ENCODE results near the gene CROCC. TPM values are rescaled to one million over a fixed set of nuclear protein-coding genes. Genes with fewer than 3 reads are reported as not detected.
A peak's percentile ranks its signal among the peaks of the same experiment; 100 is the strongest.

The CROCC gene
- polyA plus RNA-seq, 1 donor (not counting 4 experiments of a cell fraction or from before 2014, with no cell fraction given) = 8.2 TPM

DNA sequence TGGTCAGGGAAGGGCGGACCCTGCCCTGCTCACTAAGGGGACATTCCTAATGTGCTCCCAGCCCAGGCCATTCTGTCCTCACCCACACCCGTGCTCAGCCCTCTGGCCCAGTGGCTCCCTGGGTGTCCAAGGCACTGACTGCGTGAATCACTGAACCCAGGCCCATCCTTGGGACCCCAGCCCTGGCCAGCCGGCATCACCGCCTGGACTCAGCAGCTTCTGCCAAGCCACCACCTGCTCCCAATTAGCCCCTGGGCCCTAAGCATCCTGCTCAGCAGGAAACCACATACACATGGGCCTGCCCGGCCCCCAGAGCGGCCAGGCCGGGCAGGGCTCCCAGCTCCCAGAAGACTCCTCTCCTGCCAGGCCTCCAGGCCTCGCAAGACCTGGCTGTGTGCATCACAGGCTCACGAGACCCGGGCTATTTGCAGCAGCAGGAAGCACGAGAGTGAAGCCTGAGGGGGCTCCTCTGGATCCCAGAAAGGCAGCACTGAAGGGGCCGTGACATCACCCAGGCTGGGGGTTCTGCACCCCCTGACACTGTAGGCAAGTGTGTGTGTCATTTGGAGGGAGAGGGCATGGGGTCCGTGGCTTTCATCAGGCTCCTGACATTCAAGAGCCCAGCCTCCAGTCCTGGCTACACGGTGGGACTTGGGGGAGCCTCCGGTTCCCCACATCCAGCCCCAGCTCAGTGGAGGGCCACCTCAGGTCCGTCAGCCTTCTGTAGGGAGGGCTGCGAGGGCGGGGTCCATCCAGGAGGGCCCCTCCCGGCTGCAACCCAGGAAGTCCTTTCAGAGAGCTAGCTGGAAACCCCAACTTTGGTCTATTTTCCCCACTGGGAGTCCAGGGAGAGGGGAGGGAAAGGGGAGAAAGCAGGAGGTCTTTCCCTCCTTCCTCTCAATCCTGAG, 57.1 kb downstream of the CROCC start:
- no peak for DNase-seq (ENCODE audit: low read depth, low spot score)
- H3K79me2 ChIP-seq (ENCODE audit: control insufficient read depth, insufficient read depth, low read length) = peaks cover 25% of the 10 kb centered on the region
- H4K20me1 ChIP-seq (ENCODE audit: control insufficient read depth, extremely low read depth, insufficient read depth, low read length) = no peaks in the 10 kb centered on the region
- H3K27ac ChIP-seq (ENCODE audit: control insufficient read depth, insufficient read depth, low read length) = peak overlapping the region; percentile 13
- no peak for TF ChIP-seq EZH2 (IDR thresholded peaks at IDR 0.05; ENCODE audit: low read length)
- TF ChIP-seq, protein P1, sequence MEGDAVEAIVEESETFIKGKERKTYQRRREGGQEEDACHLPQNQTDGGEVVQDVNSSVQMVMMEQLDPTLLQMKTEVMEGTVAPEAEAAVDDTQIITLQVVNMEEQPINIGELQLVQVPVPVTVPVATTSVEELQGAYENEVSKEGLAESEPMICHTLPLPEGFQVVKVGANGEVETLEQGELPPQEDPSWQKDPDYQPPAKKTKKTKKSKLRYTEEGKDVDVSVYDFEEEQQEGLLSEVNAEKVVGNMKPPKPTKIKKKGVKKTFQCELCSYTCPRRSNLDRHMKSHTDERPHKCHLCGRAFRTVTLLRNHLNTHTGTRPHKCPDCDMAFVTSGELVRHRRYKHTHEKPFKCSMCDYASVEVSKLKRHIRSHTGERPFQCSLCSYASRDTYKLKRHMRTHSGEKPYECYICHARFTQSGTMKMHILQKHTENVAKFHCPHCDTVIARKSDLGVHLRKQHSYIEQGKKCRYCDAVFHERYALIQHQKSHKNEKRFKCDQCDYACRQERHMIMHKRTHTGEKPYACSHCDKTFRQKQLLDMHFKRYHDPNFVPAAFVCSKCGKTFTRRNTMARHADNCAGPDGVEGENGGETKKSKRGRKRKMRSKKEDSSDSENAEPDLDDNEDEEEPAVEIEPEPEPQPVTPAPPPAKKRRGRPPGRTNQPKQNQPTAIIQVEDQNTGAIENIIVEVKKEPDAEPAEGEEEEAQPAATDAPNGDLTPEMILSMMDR (optimal IDR thresholded peaks at IDR 0.05 in 1 of 3, IDR thresholded peaks at IDR 0.05 in 1 of 3, conservative IDR thresholded peaks at IDR 0.05 in 1 of 3; ENCODE audit: extremely low read depth in 1 of 3, insufficient read depth in 2 of 3, low read length in 3 of 3) = no peak
- FAIRE-seq = no peak
- peak overlapping the region; percentile 75 for H3K9ac ChIP-seq (ENCODE audit: control insufficient read depth, extremely low read depth, insufficient read depth, low read length)
- H3K9me3 ChIP-seq (ENCODE audit: control insufficient read depth, low read depth, low read length) = no peaks in the 10 kb centered on the region
- no peaks in the 10 kb centered on the region for H3K9me1 ChIP-seq (ENCODE audit: control insufficient read depth, extremely low read depth, insufficient read depth, low read length)
- peaks cover 8 to 17% of the 10 kb centered on the region in 2 experiments for H3K36me3 ChIP-seq (ENCODE audit: control insufficient read depth in 2 of 2, extremely low read depth in 1 of 2, insufficient read depth in 2 of 2, low read length in 2 of 2)
- dilution Hi-C loops (cut with MboI; ENCODE audit: extremely low pct_ligation_motif_present, low sequenced_read_pairs) = no loop called here
- H3K27me3 ChIP-seq (ENCODE audit: control insufficient read depth, extremely low read depth, insufficient read depth, low read length) = no peaks in the 10 kb centered on the region
- H3K4me2 ChIP-seq (ENCODE audit: control insufficient read depth, extremely low read depth, insufficient read depth, low read depth, low read length) = peak overlapping the region; percentile 67
- H3K4me1 ChIP-seq (ENCODE audit: control insufficient read depth, extremely low read depth, insufficient read depth, low read length) = peaks cover 32% of the 10 kb centered on the region
- peak overlapping the region; percentile 54 to 77 (median 55) for H3K4me3 ChIP-seq (ENCODE audit: control insufficient read depth in 2 of 3, extremely low read depth in 1 of 3, insufficient read depth in 2 of 3, low read depth in 1 of 3, low read length in 3 of 3)
- H2AFZ ChIP-seq (ENCODE audit: control insufficient read depth, low read length) = no peak overlapping the region

DNA sequence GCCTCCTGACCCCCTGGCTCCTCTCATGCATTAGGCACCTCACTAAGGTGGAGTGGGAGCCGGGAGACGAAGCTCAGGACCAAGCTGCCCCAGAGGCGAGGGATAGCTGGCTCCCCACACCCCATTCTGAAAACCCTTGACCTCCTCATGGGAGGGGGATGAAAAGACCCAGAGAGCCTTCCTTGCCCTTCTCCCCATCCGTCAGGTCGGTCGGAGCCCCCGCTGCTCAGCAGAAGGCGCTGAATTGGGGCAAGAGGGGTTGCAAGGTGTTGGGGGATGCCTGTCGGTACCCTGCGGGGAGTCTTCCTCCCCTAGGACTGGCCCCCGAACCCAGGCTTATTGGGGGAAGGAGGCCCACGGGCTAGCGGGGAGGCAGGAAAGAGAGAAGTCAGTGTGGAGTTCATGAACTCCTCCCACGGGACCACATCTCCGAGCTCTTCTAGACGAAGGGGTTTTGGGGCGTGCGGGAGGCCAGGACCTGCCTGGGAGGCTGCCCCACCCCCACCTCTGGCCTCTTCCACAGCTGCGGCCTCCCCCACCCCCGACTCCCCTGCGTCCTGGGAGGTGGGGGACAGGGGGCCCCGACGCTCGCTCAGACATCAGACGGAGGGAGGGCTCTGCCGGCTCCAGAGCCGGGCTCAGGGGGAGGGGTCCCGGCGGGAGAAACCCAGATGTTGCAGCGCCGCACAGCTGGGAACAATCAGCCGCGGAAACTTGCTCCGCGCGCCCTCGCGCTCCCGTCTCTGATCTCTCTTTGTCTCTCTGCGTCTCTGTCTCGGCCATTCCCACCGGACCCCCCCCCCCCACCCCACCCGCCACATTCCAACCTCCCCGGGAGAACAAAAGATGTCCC, 58.0 kb downstream of the CROCC start:
- Histone ChIP-seq H3K27ac (ENCODE audit: control insufficient read depth, insufficient read depth, low read length) (peak overlapping the region; percentile 92), H3K9me3 (ENCODE audit: control insufficient read depth, low read depth, low read length) (no peaks in the 10 kb centered on the region), H3K4me2 (ENCODE audit: control insufficient read depth, extremely low read depth, insufficient read depth, low read depth, low read length) (peak overlapping the region; percentile 67), H3K9ac (ENCODE audit: control insufficient read depth, extremely low read depth, insufficient read depth, low read length) (peak overlapping the region; percentile 75), H3K4me3 (ENCODE audit: control insufficient read depth in 2 of 3, extremely low read depth in 1 of 3, insufficient read depth in 2 of 3, low read depth in 1 of 3, low read length in 3 of 3) (peak overlapping the region; percentile 54 to 77 (median 62)), H3K36me3 (ENCODE audit: control insufficient read depth in 2 of 2, extremely low read depth in 1 of 2, insufficient read depth in 2 of 2, low read length in 2 of 2) (peaks cover 8 to 17% of the 10 kb centered on the region in 2 experiments), H3K9me1 (ENCODE audit: control insufficient read depth, extremely low read depth, insufficient read depth, low read length) (no peaks in the 10 kb centered on the region), H2AFZ (ENCODE audit: control insufficient read depth, low read length) (no peak overlapping the region), H3K79me2 (ENCODE audit: control insufficient read depth, insufficient read depth, low read length) (peaks cover 25% of the 10 kb centered on the region), H3K4me1 (ENCODE audit: control insufficient read depth, extremely low read depth, insufficient read depth, low read length) (peaks cover 39% of the 10 kb centered on the region), H3K27me3 (ENCODE audit: control insufficient read depth, extremely low read depth, insufficient read depth, low read length) (no peaks in the 10 kb centered on the region), H4K20me1 (ENCODE audit: control insufficient read depth, extremely low read depth, insufficient read depth, low read length) (no peaks in the 10 kb centered on the region)
- dilution Hi-C loops (cut with MboI; ENCODE audit: extremely low pct_ligation_motif_present, low sequenced_read_pairs) = no loop called here
- FAIRE-seq (no peak), DNase-seq (ENCODE audit: low read depth, low spot score) (no peak)
- TF ChIP-seq, protein P1 (optimal IDR thresholded peaks at IDR 0.05 in 1 of 3, IDR thresholded peaks at IDR 0.05 in 1 of 3, conservative IDR thresholded peaks at IDR 0.05 in 1 of 3; ENCODE audit: extremely low read depth in 1 of 3, insufficient read depth in 2 of 3, low read length in 3 of 3) = no peak
- no peak for TF ChIP-seq EZH2 (IDR thresholded peaks at IDR 0.05; ENCODE audit: low read length)
